Bronchial epithelial cell (primary cell): ENCODE results near the gene USH1C. TPM values are rescaled to one million over a fixed set of nuclear protein-coding genes. Genes with fewer than 3 reads are reported as not detected.
A peak's percentile ranks its signal among the peaks of the same experiment; 100 is the strongest.

ENCODE experiments used
- DNase-seq: peaks from one replicate; pipeline ENCODE4 v3.0.0-alpha.2; 2010; ENCODE audit warnings: low read depth
- FAIRE-seq: peaks from 2 replicates; lab custom pipeline; 2011; peaks lifted over from hg19 to GRCh38; lab: Jason Lieb, UNC
- H3K27me3 ChIP-seq: 2 replicates; pipeline ENCODE4 v1.5.1; 2011; ENCODE audit warnings: low read length; ENCODE audit not compliant: control insufficient read depth, insufficient read depth
- H3K36me3 ChIP-seq: 2 replicates; pipeline ENCODE4 v1.5.1; 2011; ENCODE audit warnings: low read length; ENCODE audit not compliant: control insufficient read depth, insufficient read depth
- H3K4me3 ChIP-seq: 2 replicates; pipeline ENCODE4 v1.5.1; 2011; ENCODE audit warnings: mild to moderate bottlenecking, low read depth, low read length, control low read depth
- total RNA-seq: library from RNA; depleted of rRNA; stranded (reverse); fragments of >200 nt; gene quantifications from 2 replicates; pipeline ENCODE4 v1.2.1, GENCODE V29; 2014
- TF ChIP-seq, protein P1 (sequence below): IDR thresholded peaks from 2 replicates; pipeline ENCODE4 v1.5.1; 2011; ENCODE audit warnings: mild to moderate bottlenecking, moderate library complexity, low read length, control low read depth, inconsistent platforms; ENCODE audit not compliant: insufficient read depth, severe bottlenecking

USH1C gene
- total RNA-seq, 1 donor from 2014 or later = not detected

DNA sequence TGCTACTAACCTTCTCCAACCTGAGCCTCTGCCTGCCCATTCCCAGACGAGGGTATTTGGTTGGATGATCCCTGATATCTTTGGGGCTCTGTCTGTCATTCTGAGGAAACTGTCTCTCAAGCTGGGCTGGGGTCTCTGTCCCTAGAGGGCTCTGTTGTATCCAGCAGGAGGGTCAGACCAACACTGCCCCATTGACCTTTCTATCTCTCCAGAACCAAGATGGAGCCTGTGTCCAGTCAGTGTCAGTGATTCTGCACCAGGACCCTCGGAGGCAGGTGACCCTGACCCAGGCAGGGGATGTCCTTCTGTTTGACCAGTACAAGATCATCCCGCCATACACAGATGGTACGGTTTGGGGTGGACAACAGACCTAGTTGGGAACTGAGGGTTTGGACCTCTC lies 24.7 kb upstream of the USH1C start:
- no peak for DNase-seq
- H3K36me3 ChIP-seq = no peaks in the 10 kb centered on the region
- no peak overlapping the region for H3K4me3 ChIP-seq
- peaks cover 4% of the 10 kb centered on the region for H3K27me3 ChIP-seq
- TF ChIP-seq, protein P1, sequence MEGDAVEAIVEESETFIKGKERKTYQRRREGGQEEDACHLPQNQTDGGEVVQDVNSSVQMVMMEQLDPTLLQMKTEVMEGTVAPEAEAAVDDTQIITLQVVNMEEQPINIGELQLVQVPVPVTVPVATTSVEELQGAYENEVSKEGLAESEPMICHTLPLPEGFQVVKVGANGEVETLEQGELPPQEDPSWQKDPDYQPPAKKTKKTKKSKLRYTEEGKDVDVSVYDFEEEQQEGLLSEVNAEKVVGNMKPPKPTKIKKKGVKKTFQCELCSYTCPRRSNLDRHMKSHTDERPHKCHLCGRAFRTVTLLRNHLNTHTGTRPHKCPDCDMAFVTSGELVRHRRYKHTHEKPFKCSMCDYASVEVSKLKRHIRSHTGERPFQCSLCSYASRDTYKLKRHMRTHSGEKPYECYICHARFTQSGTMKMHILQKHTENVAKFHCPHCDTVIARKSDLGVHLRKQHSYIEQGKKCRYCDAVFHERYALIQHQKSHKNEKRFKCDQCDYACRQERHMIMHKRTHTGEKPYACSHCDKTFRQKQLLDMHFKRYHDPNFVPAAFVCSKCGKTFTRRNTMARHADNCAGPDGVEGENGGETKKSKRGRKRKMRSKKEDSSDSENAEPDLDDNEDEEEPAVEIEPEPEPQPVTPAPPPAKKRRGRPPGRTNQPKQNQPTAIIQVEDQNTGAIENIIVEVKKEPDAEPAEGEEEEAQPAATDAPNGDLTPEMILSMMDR = no peak
- FAIRE-seq = peak; percentile 55

DNA sequence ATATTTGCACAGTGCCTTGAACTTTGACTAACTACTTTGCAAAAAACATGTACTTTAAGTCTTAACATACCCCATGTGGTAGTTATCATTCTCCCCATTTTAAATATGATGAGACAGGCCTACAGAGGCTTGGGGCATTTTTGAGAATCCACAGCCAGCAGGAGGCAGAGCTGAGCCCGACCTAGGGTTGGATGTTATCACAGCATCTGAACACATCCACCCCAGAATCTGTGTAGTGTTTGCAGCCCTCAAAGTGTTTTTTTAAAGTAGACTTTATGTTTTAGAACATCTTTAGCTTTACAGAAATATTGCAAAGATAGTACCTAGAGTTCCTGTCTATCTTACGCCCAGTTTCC lies 20.4 kb upstream of the USH1C start:
- no peak for DNase-seq
- Histone ChIP-seq H3K4me3 (no peak overlapping the region), H3K36me3 (no peaks in the 10 kb centered on the region), H3K27me3 (no peaks in the 10 kb centered on the region)
- TF ChIP-seq, protein P1 = peak; percentile 8
- FAIRE-seq = no peak

DNA sequence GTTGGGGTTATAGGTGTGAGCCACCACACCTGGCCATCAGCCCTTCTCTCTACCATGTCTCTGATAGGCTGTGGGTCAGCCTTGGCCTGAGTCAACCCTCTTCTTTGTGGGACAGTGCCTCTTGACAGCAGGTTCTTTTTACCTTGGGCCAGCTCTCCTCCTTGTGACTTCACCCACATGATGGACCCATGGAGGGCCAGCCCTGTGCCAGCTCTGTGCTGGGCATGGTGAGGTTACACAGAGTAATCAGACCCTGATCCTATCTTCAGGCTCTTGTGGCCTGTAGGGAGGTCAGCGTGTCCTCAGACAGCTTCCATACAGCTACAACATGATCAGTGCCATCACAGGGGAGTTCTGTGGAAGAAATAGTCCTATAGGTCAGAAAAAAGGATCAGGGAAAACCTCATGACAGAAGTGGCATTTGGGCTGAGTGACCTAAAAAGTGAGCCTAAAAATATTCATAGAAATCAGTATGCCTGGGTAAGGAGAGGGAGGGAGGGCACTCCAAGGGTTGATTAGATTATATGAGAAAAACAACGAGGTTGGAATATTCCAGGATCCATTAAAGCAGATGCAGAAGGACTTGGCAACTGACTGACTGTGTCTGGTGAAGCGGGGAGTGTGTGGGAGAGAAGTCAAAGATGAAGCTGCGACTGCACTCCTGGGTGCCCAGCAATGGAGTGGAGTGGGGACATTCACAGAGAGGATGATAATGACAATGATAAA lies 19.9 kb upstream of the USH1C start:
- DNase-seq (no peak), FAIRE-seq (no peak)
- TF ChIP-seq, protein P1 = no peak
- Histone ChIP-seq H3K27me3 (no peaks in the 10 kb centered on the region), H3K36me3 (no peaks in the 10 kb centered on the region), H3K4me3 (no peak overlapping the region)

DNA sequence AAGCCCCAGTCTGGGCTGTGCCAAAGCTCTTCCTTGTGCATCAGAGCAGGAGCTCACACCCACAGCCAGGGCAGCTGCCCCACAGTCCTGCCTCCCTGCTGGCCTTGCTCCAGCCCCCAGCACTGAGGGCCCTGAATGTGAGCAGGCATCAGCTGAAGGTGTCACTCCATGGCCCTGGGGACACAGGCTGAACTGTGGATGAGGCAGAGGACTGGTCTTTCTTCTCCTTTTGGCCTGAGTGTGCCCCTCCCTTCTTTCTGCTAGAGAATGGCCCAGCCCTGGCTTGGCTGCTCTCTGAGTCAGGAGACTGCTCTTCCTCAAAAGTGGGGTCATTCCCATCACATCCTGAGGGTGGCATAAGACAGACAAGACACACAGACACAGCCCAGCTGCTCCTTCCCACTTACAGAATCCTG lies 19.0 kb upstream of the USH1C start:
- Histone ChIP-seq H3K36me3 (no peaks in the 10 kb centered on the region), H3K27me3 (no peaks in the 10 kb centered on the region), H3K4me3 (no peak overlapping the region)
- FAIRE-seq (no peak), DNase-seq (peak; percentile 18)
- TF ChIP-seq, protein P1 = no peak

DNA sequence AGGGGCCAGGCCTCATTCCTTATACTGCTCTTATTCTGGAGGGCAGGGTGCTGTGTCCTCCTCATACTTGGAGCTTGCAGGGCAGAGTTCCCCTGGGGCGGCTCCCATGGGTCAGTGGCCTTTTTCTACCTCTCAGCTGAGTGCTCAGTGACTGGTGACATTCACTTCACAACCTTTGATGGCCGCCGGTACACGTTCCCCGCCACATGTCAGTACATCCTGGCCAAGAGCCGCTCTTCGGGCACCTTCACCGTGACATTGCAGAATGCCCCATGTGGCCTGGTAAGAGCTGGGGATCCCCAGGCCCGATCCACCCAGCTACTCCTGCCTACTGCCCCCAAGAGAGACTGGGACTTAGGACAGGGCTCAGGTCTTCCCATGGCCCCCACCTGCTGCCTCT lies 17.3 kb upstream of the USH1C start:
- DNase-seq = no peak
- TF ChIP-seq, protein P1 = no peak
- Histone ChIP-seq H3K4me3 (no peak overlapping the region), H3K36me3 (no peaks in the 10 kb centered on the region), H3K27me3 (no peaks in the 10 kb centered on the region)
- no peak for FAIRE-seq

DNA sequence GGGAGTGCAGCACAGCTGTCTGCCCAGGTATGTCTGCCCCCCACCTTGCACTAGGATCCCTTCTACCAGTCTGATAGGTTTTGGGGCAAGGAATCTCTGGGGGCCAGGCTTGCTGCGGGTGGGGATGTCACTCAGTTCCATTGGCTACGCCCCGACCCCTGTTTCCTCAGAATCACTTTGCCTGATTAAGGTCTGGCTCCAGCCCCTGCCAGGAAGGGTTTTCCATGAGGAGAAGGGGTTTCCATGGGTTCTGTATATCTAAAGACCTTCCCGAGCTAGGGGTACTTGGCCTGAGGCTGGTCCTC lies 16.8 kb upstream of the USH1C start:
- H3K27me3 ChIP-seq = no peaks in the 10 kb centered on the region
- FAIRE-seq (no peak), DNase-seq (no peak)
- TF ChIP-seq, protein P1 = no peak
- H3K36me3 ChIP-seq = no peaks in the 10 kb centered on the region
- H3K4me3 ChIP-seq = no peak overlapping the region
